Heart left ventricle (tissue), 16 donors: ENCODE data around the gene THNSL1. TPM values are rescaled to one million over a fixed set of nuclear protein-coding genes. Genes with fewer than 3 reads are reported as not detected.

Experiments used
- ATAC-seq, 4 donors: fragments of 200-7000 bp; cut with Tn5 transposase; one replicate each; pipeline ENCODE4 v1.9.1; 2020 to 2022; ENCODE audit warnings: moderate library complexity in 4 of 4, mild to moderate bottlenecking in 3 of 4, moderate number of reproducible peaks in 1 of 4
- DNase-seq, 5 donors: peaks; one replicate each; pipeline ENCODE4 v3.0.0-alpha.2; 2020
- H3K27ac ChIP-seq, 12 donors: fragments of 200-600 bp; sonication (generic) in 4 of 12; one replicate each; pipeline versions ENCODE4 v1.5.0 to v1.8.0; 2016 to 2022; ENCODE audit warnings: mild to moderate bottlenecking in 2 of 12
- H3K27me3 ChIP-seq, 9 donors: fragments of 200-600 bp; sonication (generic) in 2 of 9; one replicate each; pipeline versions ENCODE4 v1.5.1 to v1.8.0; 2016 to 2022; ENCODE audit warnings: mild to moderate bottlenecking in 3 of 9
- H3K36me3 ChIP-seq, 9 donors: fragments of 200-600 bp; sonication (generic) in 2 of 9; one replicate each; pipeline versions ENCODE4 v1.5.0 to v1.8.0; 2018 to 2022; ENCODE audit warnings: mild to moderate bottlenecking in 2 of 9
- H3K4me1 ChIP-seq, 12 donors: fragments of 200-600 bp; sonication (generic) in 4 of 12; one replicate each; pipeline versions ENCODE4 v1.5.0 to v1.8.0; 2016 to 2022; ENCODE audit warnings: mild to moderate bottlenecking in 3 of 12
- H3K4me3 ChIP-seq, 12 donors: fragments of 200-600 bp; sonication (generic) in 4 of 12; one replicate each; pipeline versions ENCODE4 v1.5.0 to v1.8.0; 2017 to 2022; ENCODE audit warnings: mild to moderate bottlenecking in 9 of 12, moderate library complexity in 4 of 12
- H3K9me3 ChIP-seq, 12 donors: fragments of 200-600 bp; sonication (generic) in 4 of 12; one replicate each; pipeline versions ENCODE4 v1.5.0 to v1.8.0; 2016 to 2022; ENCODE audit warnings: mild to moderate bottlenecking in 1 of 12
- CTCF ChIP-seq, 12 donors: fragments of 200-600 bp; sonication (generic) in 4 of 12; IDR thresholded peaks; one replicate each; pipeline versions ENCODE4 v1.5.0 to v1.8.0; 2018 to 2022; ENCODE audit warnings: antibody characterized with exemption in 12 of 12, mild to moderate bottlenecking in 5 of 12
- POLR2A ChIP-seq, 2 donors: fragments of 450-650 bp; IDR thresholded peaks; one replicate each; pipeline ENCODE4 v1.6.1; 2017; ENCODE audit warnings: antibody characterized with exemption in 2 of 2, mild to moderate bottlenecking in 2 of 2, moderate library complexity in 2 of 2
- WGBS, 4 donors: extraction: QIAGEN DNeasy Blood & Tissue Kit in 2 of 4; methylation state at CpG; one replicate each; pipeline versions ENCODE4 v1.1.5 to v1.1.7; 2013 to 2018; 5-methylcytosine and 5-hydroxymethylcytosine counted together
- intact Hi-C, 10 donors: fragments of 100-400 bp; cut with DNase I; formaldehyde crosslinking; loops; one replicate each; pipeline versions ENCODE4 v1.11.1 to v1.14.2; 2022
- polyA plus RNA-seq, 2 donors: library from polyadenylated mRNA; stranded (reverse); fragments of 200-250 nt; gene quantifications; one replicate each; pipeline ENCODE4 v1.2.3, GENCODE V29; 2013
- total RNA-seq, 9 donors: library from RNA; depleted of rRNA in 2 of 9; stranded (reverse); fragments of >200 nt in 2 of 9; fragmentation: NEBNext Ultra II Directional in 3 of 9; extraction: Animal tissue kit (Norgen Biotek cat#: 25700) in 3 of 9; gene quantifications; one replicate each; pipeline versions ENCODE4 v1.1.0 to v1.2.4, GENCODE V29; 2016 to 2023
- donor health status: ischemic (EF 13 %, LVEDD 7.1; RV severe dilation, severe dysfunction).
- donor health status: healthy with polysubstance abuse.
- donor health status: DM: no; HTN: yes; CAD: no.
- donor health status: DM: no; HTN: no; CAD: no.
- donor health status: ischemic (EF 25% LVEDD 6.9; RV normal size, moderate dysfunction).
- donor health status: ischemic (EF 25% LVEDD 5.7; RV mildly dilated, moderate dysfunction).
- donor health status: healthy.
- donor health status: DM: yes; HTN: yes; CAD: no.
- donor health status: ischemic (EF 35%, LVEDD 5.7; RV mildly dilated, moderate dysfunction).
- donor health status: nonischemic (EF 11% LVEDD 7.7; RV severe dilation, severe dysfunction).
- donor health status: DM: yes; HTN: yes; CAD: no.
- donor health status: PGD.
- donor health status: ischemic (EF 29% LVEDD 5.4; RV normal size, mild dysfunction).
- donor health status: nonischemic (EF 23%, LVEDD 6.1; RV moderate dilation, normal function).

Gene THNSL1
- total and polyA plus RNA-seq, 11 donors, result 1.9 to 6.9 (median 3.9) TPM

DNA sequence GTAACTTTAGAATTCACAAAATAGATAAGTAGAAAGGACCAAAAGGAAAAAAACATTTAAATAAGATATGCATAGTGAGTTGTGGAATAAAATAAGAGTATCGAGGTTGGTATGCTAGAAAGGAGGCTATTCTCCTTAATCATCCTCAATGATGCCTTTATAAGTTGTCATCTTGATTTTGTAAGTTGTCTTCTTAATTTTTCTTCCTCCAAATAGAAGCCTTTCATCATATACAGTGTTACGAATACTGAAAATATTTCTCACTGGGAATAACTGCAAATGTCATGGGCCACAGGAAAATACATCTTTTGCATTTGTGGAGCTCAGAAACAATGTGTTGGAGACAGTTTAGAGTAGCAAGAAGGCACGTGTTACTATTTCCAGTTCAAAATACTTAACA lies 32.5 kb upstream of the THNSL1 start:
- 61 to 66% (median 64%) methylated on average over 3 of the region's 3 CpGs for WGBS, 4 donors
- no peaks in the 10 kb centered on the region for H3K27me3 ChIP-seq
- H3K27ac ChIP-seq, result no peak overlapping the region
- no peak for DNase-seq
- ATAC-seq, result no peak
- intact Hi-C loops, result loop anchor here in 5 of 10 donors (5.0 to 10.0 kb wide), 4 partner anchors 259 to 342 kb away; partner anchors contain the start of gene ARHGAP21 (in 3 of the 5)
- H3K9me3 ChIP-seq, result peaks cover 0 to 7% (median 0%) of the 10 kb centered on the region in 12 donors
- no peak for TF ChIP-seq CTCF (IDR thresholded peaks at IDR 0.05)
- no peak for TF ChIP-seq POLR2A (IDR thresholded peaks at IDR 0.05)
- no peak overlapping the region for H3K4me3 ChIP-seq
- peaks cover 0 to 26% (median 6%) of the 10 kb centered on the region in 12 donors for H3K4me1 ChIP-seq
- no peaks in the 10 kb centered on the region for H3K36me3 ChIP-seq

DNA sequence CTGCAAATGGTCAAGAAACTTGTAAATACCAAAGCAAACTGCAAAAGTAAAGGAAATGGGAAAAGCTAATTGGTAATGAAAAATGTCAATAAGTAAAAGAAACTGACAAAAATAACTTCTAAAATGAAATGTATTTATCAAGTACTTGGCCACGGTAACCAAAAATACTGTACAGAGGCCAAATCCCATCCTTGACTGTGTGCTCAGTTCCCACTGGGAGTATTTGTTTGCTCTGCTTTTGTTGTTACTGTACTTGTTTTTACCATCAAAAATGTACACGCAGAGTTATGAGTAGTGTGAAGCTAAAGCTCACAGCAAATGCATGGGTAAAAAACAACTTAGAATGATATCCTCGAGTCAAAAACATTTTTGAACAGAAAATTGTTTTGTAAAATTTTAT lies 31.5 kb upstream of the THNSL1 start:
- intact Hi-C loops, result loop anchor here in 6 of 10 donors (5.0 to 10.0 kb wide), 4 partner anchors 260 to 343 kb away; partner anchors contain the start of gene ARHGAP21 (in 3 of the 6)
- peak overlapping the region in 1 of 12 donors; percentile 20 for H3K27ac ChIP-seq
- no peak for DNase-seq
- H3K27me3 ChIP-seq, result no peaks in the 10 kb centered on the region
- no peak overlapping the region for H3K4me3 ChIP-seq
- peaks cover 0 to 34% (median 8%) of the 10 kb centered on the region in 12 donors for H3K4me1 ChIP-seq
- WGBS, 4 donors, result 41 to 44% (median 42%) methylated on average over 3 of the region's 3 CpGs
- no peak for TF ChIP-seq POLR2A (IDR thresholded peaks at IDR 0.05)
- TF ChIP-seq CTCF (IDR thresholded peaks at IDR 0.05), result no peak
- H3K36me3 ChIP-seq, result no peaks in the 10 kb centered on the region
- no peak for ATAC-seq
- peaks cover 0 to 7% (median 0%) of the 10 kb centered on the region in 12 donors for H3K9me3 ChIP-seq

- Histone ChIP-seq H3K36me3 (no peaks in the 10 kb centered on the region), H3K4me3 (no peak overlapping the region), H3K27me3 (no peaks in the 10 kb centered on the region), H3K9me3 (no peaks in the 10 kb centered on the region), H3K4me1 (peaks cover 0 to 21% (median 3%) of the 10 kb centered on the region in 12 donors), H3K27ac (peak overlapping the region in 1 of 12 donors; percentile 17)
- WGBS, 4 donors, result 54 to 61% (median 59%) methylated on average over 12 of the region's 12 CpGs
- DNase-seq (peak in 1 of 5 donors; percentile 28), ATAC-seq (peak in 3 of 4 donors; percentile 57 to 71 (median 67))
- intact Hi-C loops, result loop anchor here in 4 of 10 donors (5.0 to 10.0 kb wide), 3 partner anchors 264 to 347 kb away; partner anchors contain the start of gene ARHGAP21 (in 2 of the 4)
- TF ChIP-seq POLR2A (IDR thresholded peaks at IDR 0.05), result no peak
- no peak for TF ChIP-seq CTCF (IDR thresholded peaks at IDR 0.05)
These were observed 27.4 kb upstream of the THNSL1 start for GRCh38 chr10:24988831-24989640.

GRCh38 chr10:24989867-24990266 lies 26.5 kb upstream of the THNSL1 start:
- no peak overlapping the region for H3K4me3 ChIP-seq
- no peaks in the 10 kb centered on the region for H3K36me3 ChIP-seq
- no peak overlapping the region for H3K27ac ChIP-seq
- no peak for DNase-seq
- no peaks in the 10 kb centered on the region for H3K27me3 ChIP-seq
- H3K4me1 ChIP-seq, result peaks cover 0 to 14% (median under 1%) of the 10 kb centered on the region in 12 donors
- TF ChIP-seq CTCF (IDR thresholded peaks at IDR 0.05) (peak in 8 of 12 donors; percentile 11 to 53 (median 38)), POLR2A (IDR thresholded peaks at IDR 0.05) (no peak)
- no peaks in the 10 kb centered on the region for H3K9me3 ChIP-seq
- intact Hi-C loops, result loop anchor here in 9 of 10 donors (2.0 to 10.0 kb wide), 4 partner anchors 265 to 348 kb away; partner anchors contain the start of gene ARHGAP21 (in 2 of the 9)
- ATAC-seq, result no peak
- WGBS, 4 donors, result 36 to 48% (median 45%) methylated on average over 1 of the region's 1 CpG
